GM12892 (cell line): ENCODE results near the gene PAPSS1.
"Not testable (repeated sequence)": the region's sequence is repeated elsewhere in the genome, so short reads cannot be mapped to it uniquely, and the experiment has no call there.

ENCODE experiments used
- DNase-seq: peaks from one replicate; pipeline ENCODE4 v3.0.0; 2011; ENCODE audit not compliant: insufficient read length
- FAIRE-seq: peaks from 2 replicates; lab custom pipeline; 2011; peaks lifted over from hg19 to GRCh38; lab: Jason Lieb, UNC
- POLR2A ChIP-seq: IDR thresholded peaks from 2 replicates; pipeline ENCODE4 v1.6.1; 2011; ENCODE audit warnings: low read depth, low read length, control low read depth
- POLR2AphosphoS5 ChIP-seq: IDR thresholded peaks from 2 replicates; pipeline ENCODE4 v1.6.1; 2011; ENCODE audit warnings: low read depth, low read length, control low read depth
- TAF1 ChIP-seq: IDR thresholded peaks from 2 replicates; pipeline ENCODE4 v1.6.1; 2011; ENCODE audit warnings: low read depth, mild to moderate bottlenecking, control low read depth, low read length, borderline replicate concordance

Gene PAPSS1

DNA sequence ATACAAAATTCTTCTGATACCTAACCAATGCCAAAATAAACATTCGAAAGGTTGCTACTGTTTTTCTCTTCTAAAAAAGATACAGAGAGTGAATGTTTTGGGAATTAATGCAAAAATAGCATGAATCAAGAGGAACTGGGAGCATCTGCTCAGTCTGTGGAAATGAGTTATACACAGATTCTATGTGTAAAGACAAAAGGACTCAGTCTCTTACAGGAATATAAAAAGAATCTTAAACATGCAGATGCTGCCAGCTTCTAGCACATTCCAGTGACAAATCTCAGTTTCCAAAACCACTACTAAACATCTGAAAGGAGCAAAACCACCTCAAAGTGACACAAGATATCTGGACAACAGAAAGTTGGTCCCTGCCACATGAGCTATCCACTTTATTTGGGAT lies 55.0 kb downstream of the PAPSS1 start:
- DNase-seq: no peak
- TF ChIP-seq POLR2A: no peak
- no peak for TF ChIP-seq POLR2AphosphoS5
- TF ChIP-seq TAF1: no peak
- FAIRE-seq: no peak

DNA sequence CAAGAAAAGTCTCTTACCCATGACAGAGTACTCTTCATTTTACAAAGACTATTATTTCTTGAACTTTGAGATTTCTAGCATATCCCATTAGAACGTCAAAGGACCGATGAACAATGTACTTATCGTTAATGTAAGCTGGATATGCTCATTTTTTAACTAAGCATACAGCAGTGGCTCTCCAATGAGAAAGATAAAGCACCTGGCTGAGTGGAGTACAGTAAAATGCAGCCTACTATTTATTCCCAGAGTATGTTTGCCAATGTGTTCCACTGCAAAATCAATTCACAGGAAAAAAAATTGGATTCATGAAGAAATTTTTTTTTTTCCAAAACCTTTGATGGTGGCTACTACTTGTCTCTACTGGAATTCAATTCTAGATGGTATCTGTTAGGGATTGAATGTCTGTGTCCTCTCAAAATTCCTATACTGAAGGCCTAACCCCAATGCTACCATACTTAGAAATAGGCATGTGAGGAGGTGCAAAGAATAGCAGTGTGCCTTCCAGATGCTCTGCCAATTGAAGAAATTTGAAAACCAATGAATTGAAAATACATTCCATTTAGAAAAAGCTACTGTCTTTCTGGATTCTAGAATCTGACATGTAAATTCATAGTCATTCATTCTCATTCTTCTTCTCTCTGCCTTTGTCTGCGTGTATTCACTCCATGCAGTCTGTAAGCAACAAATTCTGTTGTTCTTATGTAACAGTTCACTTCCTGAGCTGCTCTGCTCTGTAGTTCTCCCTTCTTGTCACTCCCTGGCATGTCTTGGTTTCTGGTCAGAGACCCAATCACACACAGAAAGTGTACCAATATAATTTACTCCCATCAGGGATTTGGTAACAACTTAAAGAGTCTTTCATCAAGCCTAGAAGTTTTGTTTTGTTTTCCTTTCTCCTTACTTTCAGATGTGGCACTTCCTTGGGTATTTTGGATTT lies 61.4 kb downstream of the PAPSS1 start:
- DNase-seq: no peak
- TF ChIP-seq TAF1 (no peak), POLR2AphosphoS5 (no peak), POLR2A (no peak)
- FAIRE-seq: no peak

DNA sequence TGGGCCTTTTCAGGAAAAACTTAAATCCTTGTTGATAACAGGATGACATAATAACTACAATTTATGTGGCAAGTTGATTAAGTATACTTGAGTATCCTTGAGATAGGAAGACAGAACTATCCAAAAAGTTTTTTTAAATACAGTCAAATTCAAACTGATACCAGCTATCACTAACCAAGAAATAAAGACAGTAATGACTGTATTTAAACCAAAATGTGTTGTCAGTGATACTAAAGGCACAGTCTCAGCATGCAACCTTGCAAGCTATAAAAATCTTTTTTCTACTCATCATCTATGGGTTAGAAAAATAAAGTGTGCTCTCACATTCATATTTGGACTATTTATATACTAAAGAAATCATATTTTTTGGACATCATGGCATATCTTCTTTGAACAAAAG lies 64.7 kb downstream of the PAPSS1 start:
- TF ChIP-seq POLR2A (no peak), POLR2AphosphoS5 (no peak), TAF1 (no peak)
- FAIRE-seq: no peak
- DNase-seq: no peak

DNA sequence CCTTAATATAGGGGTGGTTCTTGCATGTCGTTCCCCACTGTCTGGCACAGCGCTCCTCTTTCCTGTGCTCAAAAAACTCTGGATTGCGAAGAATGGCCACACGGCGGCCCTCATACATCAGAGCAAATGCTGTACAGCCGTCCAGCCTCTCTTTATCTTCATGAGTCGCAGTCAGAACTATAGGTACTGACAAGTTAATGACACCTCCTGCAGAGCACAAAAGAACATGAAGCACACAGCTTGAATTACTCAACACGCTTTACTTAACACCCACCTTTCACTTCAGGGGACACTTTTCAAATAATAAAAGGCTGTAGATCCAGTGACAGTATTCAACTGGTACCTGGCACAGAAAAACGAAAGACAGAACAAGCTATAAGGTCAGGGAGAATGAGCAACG lies 65.3 kb downstream of the PAPSS1 start:
- FAIRE-seq (no peak), DNase-seq (no peak)
- TF ChIP-seq POLR2A (no peak), TAF1 (no peak), POLR2AphosphoS5 (no peak)

DNA sequence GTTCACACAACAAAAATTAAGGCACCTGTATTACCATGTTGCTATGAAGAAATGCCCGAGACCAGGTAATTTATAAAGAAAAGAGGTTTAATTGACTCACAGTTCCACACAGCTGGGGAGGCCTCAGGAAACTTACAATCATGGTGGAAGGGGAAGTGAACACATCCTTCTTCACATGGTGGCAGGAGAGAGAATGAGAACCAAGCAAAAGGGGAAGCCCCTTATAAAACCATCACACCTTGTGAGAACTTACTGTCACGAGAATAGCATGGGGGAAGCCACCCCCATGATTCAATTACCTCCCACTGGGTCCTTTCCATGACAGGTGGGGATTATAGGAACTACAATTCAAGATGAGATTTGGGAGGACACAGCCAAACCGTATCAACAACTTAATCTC lies 68.6 kb downstream of the PAPSS1 start:
- FAIRE-seq, DNase-seq: not testable (repeated sequence)

DNA sequence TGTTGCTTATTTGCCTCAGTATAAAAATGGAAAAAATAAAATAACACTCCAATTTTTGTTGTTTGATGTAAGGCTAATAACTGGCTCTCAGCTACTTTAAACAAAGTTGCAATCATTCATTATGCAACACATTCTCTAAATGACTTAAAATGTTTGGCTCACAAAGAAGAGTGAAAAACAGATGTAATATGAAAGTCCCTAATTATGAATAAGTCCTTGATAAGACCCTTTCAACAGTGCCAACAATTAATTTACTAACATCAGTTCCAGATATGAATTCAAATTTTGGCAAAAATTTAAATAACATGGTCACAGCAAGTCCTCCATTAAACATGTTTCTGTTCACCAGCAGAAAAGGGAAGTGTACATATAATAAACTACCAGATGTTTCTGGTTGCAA lies 69.8 kb downstream of the PAPSS1 start:
- FAIRE-seq (no peak), DNase-seq (no peak)
- no peak for TF ChIP-seq POLR2A
- no peak for TF ChIP-seq POLR2AphosphoS5
- TF ChIP-seq TAF1: no peak

DNA sequence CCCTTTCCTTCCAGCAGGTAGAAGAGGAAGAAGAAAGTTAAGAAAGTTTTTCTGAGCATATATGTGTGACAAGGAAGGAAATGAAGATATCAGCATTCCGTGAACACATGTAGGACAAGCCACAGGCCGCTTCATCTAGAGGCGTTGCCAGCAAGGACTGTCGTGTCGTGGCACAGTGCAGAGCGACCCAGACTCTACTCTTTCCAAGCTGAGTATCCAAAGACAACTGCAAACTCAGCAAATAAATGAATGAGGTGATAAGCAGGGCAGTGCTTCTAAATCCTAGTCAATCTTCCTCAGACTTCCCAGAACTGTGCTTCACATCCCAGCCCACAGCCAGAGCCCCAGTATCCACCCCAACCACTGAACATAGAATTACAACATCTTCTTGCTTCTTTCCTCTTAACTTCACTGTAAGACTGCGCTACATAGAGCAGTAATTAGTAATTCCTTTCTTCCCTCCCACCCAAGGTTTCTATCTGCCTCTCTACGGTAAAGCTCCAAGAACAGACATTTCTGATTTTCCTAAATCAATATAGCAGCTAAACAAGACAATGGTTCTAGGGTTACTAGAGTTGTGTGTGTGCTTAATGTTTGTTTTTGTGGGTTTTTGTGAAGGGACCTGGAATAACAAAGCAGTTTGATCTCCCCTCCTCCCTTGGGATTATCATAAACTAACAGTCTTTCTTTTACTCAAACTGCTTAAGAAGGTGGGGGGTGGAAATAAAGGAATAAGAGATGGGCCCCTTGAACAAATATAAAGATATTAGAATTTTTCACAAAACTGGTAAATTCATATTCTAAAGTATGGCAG lies 71.6 kb downstream of the PAPSS1 start:
- no peak for DNase-seq
- FAIRE-seq: no peak

DNA sequence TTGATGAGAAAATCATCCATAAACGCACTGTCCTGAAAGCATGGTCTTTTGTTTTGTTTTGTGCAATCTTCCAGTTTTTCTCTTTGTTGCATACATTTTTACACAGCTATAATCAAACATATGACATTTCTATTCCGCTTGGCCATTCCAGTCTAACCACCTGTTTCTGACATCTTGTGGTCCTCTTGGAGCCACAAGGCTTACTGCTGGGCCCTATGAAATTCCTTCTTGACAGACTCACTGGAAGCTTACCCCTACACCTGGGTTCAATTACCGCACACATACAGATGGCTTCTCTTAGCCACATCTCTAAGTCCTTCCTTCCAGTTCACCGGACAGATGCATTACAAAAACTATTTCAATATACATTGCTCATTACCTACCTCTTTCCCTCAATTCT lies 72.4 kb downstream of the PAPSS1 start:
- TF ChIP-seq POLR2A (no peak), TAF1 (no peak), POLR2AphosphoS5 (no peak)
- DNase-seq (no peak), FAIRE-seq (no peak)

More for the DNA sequence above, 71.6 kb downstream of the PAPSS1 start:
- TF ChIP-seq POLR2AphosphoS5: no peak
- no peak for TF ChIP-seq POLR2A
- no peak for TF ChIP-seq TAF1

DNA sequence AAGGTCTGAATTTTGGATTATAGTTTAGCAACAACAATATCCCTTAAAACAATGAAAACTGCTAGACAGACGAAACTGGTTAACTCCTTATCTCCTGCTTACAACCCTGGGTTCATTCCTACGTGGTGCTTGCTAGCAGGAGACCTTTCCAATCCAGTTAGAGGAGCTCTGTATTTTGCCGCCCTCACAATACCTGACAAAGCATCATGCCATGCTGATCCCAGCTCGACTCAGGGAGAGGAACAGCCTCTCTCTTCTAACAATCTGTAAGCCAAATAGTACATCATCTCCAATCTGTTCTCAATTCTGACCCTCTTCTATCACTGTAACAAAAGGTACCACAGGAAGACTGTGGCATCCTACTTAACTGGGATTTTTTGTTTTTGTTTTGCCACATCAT lies 74.4 kb downstream of the PAPSS1 start:
- FAIRE-seq: no peak
- TF ChIP-seq POLR2A (no peak), POLR2AphosphoS5 (no peak), TAF1 (no peak)
- DNase-seq: no peak

DNA sequence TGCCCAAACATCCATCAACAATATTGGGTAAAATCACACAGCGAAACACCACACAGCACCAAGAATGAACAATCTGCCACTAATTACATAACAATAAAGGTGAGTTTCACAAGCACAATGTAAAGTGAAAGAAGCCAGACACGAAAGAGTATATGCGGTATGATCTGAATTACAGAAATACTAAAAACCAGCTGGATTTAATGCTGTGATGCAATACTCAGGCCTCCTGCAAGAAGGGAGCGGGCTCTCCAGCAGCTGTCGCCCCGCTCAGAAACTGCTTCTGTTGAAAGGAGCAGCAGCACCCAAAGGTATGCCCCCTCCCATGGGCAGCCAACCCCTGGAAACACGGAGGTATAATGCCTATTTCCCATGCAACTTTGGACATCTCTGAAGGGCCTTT lies 77.0 kb downstream of the PAPSS1 start:
- FAIRE-seq (no peak), DNase-seq (no peak)
- TF ChIP-seq POLR2A (no peak), TAF1 (no peak), POLR2AphosphoS5 (no peak)

DNA sequence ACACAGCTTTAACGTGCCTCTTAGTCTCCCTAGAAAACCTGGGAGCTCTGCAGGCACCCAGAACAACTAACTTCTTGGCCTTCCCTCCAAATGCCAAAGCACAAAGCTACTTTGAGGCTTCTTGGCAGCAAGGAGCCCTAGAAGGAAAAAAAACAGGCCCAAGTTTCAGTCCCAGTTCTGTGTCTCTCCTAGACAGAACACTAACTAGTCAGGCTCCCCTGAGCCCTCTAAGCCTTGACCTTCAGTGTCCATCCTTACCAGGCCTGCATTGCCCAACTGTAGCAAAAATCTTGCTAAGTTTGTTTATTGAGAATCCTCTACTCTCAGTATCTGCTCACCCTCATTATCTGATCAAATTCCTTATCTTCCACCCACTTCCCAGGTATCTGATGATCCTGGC lies 79.2 kb downstream of the PAPSS1 start:
- DNase-seq (no peak), FAIRE-seq (no peak)
- TF ChIP-seq POLR2A (no peak), POLR2AphosphoS5 (no peak), TAF1 (no peak)

DNA sequence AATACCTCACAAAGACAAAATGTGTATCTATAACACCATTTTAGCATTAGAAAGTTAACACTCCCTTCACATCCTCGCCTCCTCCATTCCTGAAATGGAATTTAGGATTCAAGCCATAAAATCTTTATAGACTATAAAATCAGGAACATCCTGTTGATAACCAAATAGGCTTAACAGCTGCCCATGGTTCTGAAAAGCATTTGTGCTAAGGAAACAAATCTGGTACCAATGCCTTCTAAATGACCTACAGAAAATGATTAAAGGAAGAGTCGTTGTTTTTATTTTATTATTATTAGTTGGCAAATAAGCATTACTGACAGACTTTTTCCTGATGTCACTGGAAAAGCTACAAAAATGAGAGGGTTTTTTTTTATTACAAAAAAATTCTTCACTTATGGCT lies 79.8 kb downstream of the PAPSS1 start:
- TF ChIP-seq POLR2A (no peak), POLR2AphosphoS5 (no peak), TAF1 (no peak)
- FAIRE-seq (no peak), DNase-seq (no peak)
